Parathyroid adenoma (tissue), 2 donors: ENCODE measurements around the gene TBCEL.

Experiments
- H2AFZ ChIP-seq: fragments of 300-600 bp; sonication (generic); one replicate; pipeline ENCODE4 v1.7.0; 2017; ENCODE audit warnings: antibody characterized with exemption, mild to moderate bottlenecking
- H3K27ac ChIP-seq: fragments of 300-600 bp; sonication (generic); one replicate; pipeline ENCODE4 v1.7.0; 2017
- H3K27me3 ChIP-seq: fragments of 300-600 bp; sonication (generic); one replicate; pipeline ENCODE4 v1.7.0; 2017; ENCODE audit warnings: low read length; ENCODE audit not compliant: control insufficient read depth, insufficient read depth
- H3K36me3 ChIP-seq: fragments of 300-600 bp; sonication (generic); one replicate; pipeline ENCODE4 v1.7.0; 2017; ENCODE audit warnings: low read length; ENCODE audit not compliant: control insufficient read depth, insufficient read depth
- H3K4me1 ChIP-seq: fragments of 300-600 bp; sonication (generic); one replicate; pipeline ENCODE4 v1.7.0; 2017; ENCODE audit warnings: control low read depth
- H3K4me2 ChIP-seq: fragments of 300-600 bp; sonication (generic); one replicate; pipeline ENCODE4 v1.7.0; 2017; ENCODE audit warnings: low read length
- H3K4me3 ChIP-seq: fragments of 300-600 bp; sonication (generic); one replicate; pipeline ENCODE4 v1.7.0; 2017; ENCODE audit warnings: low read depth, low read length
- H3K79me2 ChIP-seq: fragments of 300-600 bp; sonication (generic); one replicate; pipeline ENCODE4 v1.7.0; 2017; ENCODE audit warnings: control low read depth
- H3K9ac ChIP-seq: fragments of 300-600 bp; sonication (generic); one replicate; pipeline ENCODE4 v1.7.0; 2017; ENCODE audit warnings: mild to moderate bottlenecking
- H3K9me3 ChIP-seq: fragments of 300-600 bp; sonication (generic); one replicate; pipeline ENCODE4 v1.7.0; 2017; ENCODE audit warnings: low read length; ENCODE audit not compliant: control insufficient read depth
- CTCF ChIP-seq: fragments of 300-600 bp; sonication (generic); IDR thresholded peaks from one replicate; pipeline ENCODE4 v1.7.0; 2017; ENCODE audit warnings: antibody characterized with exemption, mild to moderate bottlenecking
- donor health status: primary hyperparathyroidism.

TBCEL gene

GRCh38 chr11:121042296-121042695, 18.4 kb downstream of the TBCEL start:
- peaks cover 3% of the 10 kb centered on the region for H3K79me2 ChIP-seq
- H3K27me3 ChIP-seq: no peaks in the 10 kb centered on the region
- H3K36me3 ChIP-seq: no peaks in the 10 kb centered on the region
- H2AFZ ChIP-seq: no peak overlapping the region
- H3K4me3 ChIP-seq: no peak overlapping the region
- peaks cover 11% of the 10 kb centered on the region for H3K4me1 ChIP-seq
- H3K9me3 ChIP-seq: no peaks in the 10 kb centered on the region
- H3K4me2 ChIP-seq: no peak overlapping the region
- TF ChIP-seq CTCF: no peak
- H3K27ac ChIP-seq: no peak overlapping the region
- no peak overlapping the region for H3K9ac ChIP-seq

GRCh38 chr11:121047926-121048325, 24.0 kb downstream of the TBCEL start:
- H3K27me3 ChIP-seq: no peaks in the 10 kb centered on the region
- no peaks in the 10 kb centered on the region for H3K36me3 ChIP-seq
- no peak for TF ChIP-seq CTCF
- no peak overlapping the region for H3K27ac ChIP-seq
- H2AFZ ChIP-seq: no peak overlapping the region
- H3K4me2 ChIP-seq: no peak overlapping the region
- no peak overlapping the region for H3K4me3 ChIP-seq
- H3K4me1 ChIP-seq: peaks cover 2% of the 10 kb centered on the region
- peaks cover 2% of the 10 kb centered on the region for H3K79me2 ChIP-seq
- H3K9ac ChIP-seq: no peak overlapping the region
- H3K9me3 ChIP-seq: no peaks in the 10 kb centered on the region

GRCh38 chr11:121048464-121049233, 24.7 kb downstream of the TBCEL start:
- Histone ChIP-seq H3K27me3 (no peaks in the 10 kb centered on the region), H3K79me2 (no peaks in the 10 kb centered on the region), H3K4me2 (no peak overlapping the region), H3K9me3 (no peaks in the 10 kb centered on the region), H3K27ac (no peak overlapping the region), H3K4me1 (peaks cover 2% of the 10 kb centered on the region), H2AFZ (no peak overlapping the region), H3K36me3 (no peaks in the 10 kb centered on the region), H3K9ac (no peak overlapping the region), H3K4me3 (no peak overlapping the region)
- no peak for TF ChIP-seq CTCF

GRCh38 chr11:121053244-121053643, 29.3 kb downstream of the TBCEL start:
- Histone ChIP-seq H3K79me2 (no peaks in the 10 kb centered on the region), H3K36me3 (no peaks in the 10 kb centered on the region), H3K27ac (no peak overlapping the region), H3K27me3 (no peaks in the 10 kb centered on the region), H3K4me1 (peaks cover 2% of the 10 kb centered on the region), H3K4me3 (no peak overlapping the region), H2AFZ (no peak overlapping the region), H3K9ac (no peak overlapping the region), H3K9me3 (no peaks in the 10 kb centered on the region), H3K4me2 (no peak overlapping the region)
- TF ChIP-seq CTCF: no peak

GRCh38 chr11:121054266-121054665, 30.4 kb downstream of the TBCEL start:
- no peaks in the 10 kb centered on the region for H3K9me3 ChIP-seq
- no peak overlapping the region for H3K4me3 ChIP-seq
- no peaks in the 10 kb centered on the region for H3K27me3 ChIP-seq
- H3K36me3 ChIP-seq: no peaks in the 10 kb centered on the region
- no peak overlapping the region for H2AFZ ChIP-seq
- TF ChIP-seq CTCF: no peak
- no peak overlapping the region for H3K9ac ChIP-seq
- no peak overlapping the region for H3K4me2 ChIP-seq
- H3K27ac ChIP-seq: no peak overlapping the region
- no peaks in the 10 kb centered on the region for H3K79me2 ChIP-seq
- H3K4me1 ChIP-seq: no peaks in the 10 kb centered on the region
